HK-2 (cell line): ENCODE measurements around the gene CTNNA1.

Source experiments
- DNase-seq: peaks from one replicate; pipeline ENCODE4 v3.0.0-alpha.2; 2018; ENCODE audit not compliant: unreplicated experiment

The CTNNA1 gene

GRCh38 chr5:138948471-138949222 lies 195.4 kb downstream of the CTNNA1 start:
- DNase-seq: no peak

GRCh38 chr5:138949223-138949574 lies 196.0 kb downstream of the CTNNA1 start:
- no peak for DNase-seq

DNA sequence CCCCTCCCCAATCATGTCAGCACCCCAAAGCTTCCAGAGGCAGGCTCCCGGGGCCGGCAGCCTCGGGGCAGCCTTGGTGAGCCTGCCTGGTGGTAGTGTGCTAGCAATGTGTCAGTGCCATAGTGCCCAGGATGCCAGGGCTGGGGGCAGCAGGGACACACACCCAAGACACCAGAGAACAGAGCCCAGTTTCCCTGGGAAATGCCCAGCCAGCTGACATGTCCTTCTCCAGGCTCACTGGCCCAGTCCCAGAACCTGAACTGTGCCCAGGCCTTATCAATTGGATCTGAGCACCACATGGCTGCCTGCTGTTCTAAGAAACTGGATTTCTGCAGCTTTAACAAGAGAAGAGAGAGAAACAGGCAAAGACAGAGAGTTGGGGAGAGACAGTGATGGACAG lies 196.8 kb downstream of the CTNNA1 start:
- DNase-seq: no peak

GRCh38 chr5:138950421-138951031 lies 197.3 kb downstream of the CTNNA1 start:
- no peak for DNase-seq

DNA sequence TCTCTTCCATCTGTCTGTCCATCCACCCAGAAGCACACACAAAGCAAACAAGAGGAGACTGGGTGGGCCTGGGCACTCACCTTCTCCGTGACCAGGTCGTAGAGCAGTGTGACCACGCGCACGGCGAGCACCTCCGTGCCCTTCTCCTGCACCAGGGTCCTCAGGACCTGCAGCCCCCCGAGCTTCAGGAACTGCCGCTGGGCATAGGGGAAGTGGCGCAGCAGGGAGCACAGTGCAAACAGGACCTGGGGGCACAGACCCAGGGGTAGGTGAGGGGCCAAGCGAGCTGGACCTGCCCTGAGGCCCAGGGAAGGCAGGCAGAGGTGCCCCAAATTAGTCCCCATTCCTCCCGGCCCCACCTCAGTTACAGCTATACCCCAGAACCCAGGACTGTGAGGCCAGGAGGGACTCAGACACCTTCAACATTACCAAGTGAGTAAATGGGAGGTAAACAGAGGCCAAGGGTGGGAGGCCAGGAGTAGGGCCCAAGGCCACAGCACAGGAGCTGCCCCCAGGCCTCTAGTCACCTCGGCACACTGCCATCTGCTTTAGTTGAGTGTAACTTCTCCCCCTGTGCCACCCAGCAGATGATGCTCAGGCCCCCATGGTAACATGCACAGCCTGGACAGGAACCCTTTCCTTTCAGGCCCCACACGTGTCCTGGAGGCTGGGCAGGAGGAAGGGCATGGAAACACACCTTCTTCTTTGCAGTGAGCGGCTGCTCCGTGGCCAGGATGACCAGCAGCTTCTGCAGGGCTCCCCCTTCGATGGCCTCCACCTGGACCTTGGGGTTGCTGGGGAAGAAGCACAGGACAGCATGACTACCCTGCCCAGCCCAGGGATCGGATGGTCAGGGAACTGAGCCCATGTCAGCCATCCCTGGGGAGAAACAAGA lies 198.1 kb downstream of the CTNNA1 start:
- no peak for DNase-seq

DNA sequence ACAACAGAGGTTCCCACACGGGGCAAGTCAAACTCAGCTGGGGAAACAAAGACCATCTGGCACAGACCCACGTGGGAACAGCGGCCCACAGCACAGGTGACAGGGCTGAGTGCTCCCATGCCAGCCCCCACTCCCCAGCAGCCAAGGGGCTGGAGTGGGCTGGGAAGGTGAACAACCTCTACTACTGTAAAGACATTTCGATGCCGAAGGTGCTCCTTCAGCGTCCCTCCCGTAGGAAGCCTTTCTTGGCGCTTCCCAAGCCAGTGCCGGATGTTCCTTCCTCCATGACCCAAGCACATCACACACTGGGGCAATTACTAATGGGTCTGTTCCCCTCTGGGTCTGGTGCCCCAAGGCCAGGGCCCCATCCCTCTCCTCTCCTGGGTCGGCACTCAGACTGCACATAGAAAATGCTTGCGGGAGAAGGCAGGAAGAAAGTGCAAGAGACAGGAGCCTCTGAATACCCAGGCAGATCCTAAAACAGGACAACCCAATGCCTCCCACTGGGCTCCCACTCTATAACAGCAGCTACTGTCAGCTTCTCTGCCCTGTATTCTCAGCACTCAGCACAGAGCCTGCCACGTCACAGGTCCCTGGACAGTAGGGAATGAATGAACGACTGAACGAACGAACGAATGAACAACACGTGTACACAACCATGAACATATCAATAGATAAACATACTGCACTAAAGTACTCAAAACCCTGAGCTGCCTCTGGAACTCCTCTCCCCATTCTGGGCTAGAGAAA lies 198.9 kb downstream of the CTNNA1 start:
- no peak for DNase-seq

DNA sequence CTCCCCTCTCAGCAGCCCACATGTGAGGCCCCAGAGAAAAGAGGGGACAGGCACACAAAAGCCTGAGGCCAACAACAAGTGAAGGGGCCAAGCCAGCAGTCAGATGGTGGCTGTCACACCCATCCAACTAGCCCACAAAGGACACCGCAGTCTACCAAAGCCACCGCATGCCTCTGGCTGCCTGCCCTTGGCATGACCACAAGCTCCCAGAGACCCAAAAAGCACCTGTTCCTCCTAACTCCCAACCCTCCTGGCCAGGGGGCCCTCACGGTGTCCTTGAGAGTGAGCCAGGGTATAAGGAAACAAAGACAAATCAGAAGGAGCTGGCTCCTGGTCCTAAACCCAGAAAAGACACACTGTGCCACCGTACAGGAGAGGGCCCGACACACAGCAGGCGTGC lies 199.7 kb downstream of the CTNNA1 start:
- DNase-seq: no peak

DNA sequence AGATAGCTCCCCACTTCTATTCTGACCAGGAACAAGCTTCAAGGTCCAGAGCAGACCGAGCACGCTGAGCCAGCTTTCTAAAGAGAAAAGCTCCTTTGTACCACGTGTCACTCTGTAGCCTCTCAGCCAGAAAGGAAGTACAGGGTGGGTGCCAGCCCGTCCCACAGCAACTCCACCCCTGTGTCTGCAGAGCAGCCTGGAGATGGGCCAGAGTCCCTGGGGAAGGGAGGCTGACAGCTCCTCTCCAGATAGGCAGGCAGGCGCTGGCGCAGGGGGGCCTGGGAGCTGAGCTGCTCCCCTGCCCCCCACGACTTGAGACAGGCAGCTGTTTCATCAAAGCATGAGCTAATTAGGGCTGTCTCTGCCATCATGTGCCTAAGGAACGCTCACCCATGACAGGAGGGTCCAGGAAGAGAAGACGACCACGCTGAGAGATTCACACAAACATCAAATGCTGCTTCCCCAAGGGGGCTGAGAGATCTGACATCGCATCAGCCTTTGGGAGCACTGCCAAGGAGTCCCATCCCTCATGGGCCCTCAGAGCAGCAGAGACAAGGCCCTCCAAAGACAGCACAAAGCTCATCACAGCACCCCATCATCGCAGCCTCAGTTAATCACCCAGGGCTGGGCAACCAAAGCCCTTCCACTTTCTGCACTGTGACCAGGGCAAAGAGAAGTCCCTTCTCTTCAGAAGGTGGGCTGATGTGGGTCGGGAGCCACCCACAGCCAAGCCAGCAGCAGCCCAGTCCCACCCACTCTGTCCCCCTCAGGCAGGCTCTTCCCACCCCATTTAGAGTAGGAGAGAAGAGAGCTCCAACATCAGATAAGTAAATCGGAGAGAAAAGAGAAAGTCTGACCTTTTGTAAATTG lies 200.4 kb downstream of the CTNNA1 start:
- peak; percentile 37 for DNase-seq

DNA sequence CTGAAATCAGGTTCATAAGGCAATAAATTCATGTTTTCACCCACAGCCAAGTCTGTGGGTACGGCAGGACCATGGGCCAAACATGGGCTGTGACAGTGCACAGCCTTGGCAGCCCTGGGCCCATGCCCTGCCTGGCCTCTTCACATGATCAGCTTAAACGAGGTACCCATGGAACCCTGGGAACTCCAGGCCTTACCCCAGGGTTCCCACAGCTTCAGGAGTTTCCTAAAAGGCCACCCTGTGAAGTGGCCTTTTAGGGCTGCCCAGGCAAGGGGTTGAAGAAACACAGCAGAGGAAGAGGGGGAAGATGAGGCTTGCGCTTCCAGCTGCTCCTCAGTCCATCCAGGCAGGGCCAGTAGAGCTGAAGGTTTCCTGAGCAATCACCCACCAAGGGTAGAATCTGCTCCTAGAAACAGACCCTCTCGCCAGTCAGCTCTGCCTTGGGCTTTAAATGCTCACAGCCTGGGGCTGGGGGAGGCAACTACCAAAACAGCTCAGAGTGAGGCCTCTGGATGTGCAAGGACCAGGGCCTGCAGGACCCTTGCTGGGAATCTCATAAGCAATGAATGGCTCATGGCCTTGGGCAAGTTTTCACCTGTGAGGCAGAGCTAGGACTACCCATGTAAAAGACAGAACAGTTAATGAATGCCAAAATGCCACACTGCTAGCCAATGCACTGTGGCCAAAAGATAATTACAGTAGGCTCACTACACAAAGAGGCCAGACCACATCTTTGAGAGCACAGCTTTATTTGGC lies 201.2 kb downstream of the CTNNA1 start:
- DNase-seq: no peak

DNA sequence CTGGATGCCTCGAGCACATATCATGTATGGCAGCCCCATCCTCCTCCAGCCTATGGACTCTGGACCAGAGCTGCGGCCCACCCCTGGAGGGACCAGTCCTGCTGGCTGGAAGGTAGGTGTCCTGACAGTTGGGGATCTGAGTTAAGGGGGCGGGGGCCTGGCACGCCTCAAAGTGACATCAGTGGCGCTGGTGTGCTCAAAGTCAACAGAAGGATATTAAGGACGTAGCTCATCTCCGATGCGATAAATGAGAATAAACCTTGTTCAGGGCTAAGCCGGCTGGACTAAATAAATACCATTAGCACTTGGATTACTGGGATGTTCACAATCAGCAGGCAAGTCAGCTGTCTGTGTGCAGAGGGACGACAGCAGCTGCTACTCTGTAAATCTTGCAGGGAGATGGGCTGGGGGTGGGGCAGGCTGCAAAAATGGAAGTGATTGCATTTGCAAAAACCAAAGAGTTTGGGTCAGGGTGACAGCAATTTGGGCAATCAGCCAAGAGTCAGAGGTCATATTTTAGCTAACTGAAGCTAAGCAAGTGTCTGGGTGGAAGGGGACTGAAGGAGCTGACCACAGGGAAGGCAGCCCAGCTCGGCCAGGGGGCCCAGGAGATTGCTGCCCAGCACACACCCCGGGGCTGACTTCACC lies 201.9 kb downstream of the CTNNA1 start:
- no peak for DNase-seq

GRCh38 chr5:138955671-138956295 lies 202.6 kb downstream of the CTNNA1 start:
- DNase-seq: no peak

DNA sequence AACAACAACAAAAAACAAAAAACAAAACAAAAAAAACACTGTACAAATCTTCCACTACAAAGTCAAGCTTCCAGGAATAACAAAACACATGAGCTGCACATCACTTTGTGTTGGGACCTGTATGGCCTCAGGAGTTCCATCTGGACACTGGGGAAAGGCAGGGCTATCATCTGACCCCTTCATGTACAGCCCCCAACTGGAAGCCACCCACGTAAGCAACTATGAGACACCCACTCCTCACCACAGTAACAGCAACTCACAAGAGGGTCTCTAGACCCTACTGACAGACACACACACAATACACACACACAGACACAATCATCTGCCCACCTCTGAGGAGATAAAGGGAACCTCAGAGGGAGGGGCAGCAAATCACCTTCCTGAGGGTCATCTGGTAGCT lies 203.6 kb downstream of the CTNNA1 start:
- DNase-seq: no peak

DNA sequence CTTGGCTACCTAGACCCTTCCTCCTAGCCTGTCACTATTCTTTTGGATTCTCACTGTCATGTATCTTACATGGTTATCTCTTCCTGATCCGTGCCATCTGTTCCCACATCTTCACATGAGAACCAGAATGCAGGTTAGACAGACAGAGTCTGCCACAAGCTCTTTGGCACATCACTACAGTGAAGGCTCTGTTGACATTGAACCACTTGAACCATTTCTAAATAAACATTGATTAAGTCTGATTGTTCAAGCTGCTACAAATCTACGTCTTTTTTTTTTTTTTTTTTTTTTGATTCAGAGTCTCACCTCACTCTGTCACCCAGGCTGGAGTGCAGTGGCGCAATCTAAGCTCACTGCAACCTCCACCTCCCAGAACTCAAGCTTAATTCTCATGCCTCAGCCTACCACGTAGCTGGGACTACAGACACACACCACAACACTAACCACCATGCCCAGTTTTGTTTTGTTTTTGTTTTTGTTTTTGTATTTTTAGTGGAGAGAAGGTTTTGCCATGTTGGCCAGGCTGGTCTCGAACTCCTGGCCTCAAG lies 207.0 kb downstream of the CTNNA1 start:
- no peak for DNase-seq

- DNase-seq: no peak
Measured at GRCh38 chr5:138961221-138961620, 208.0 kb downstream of the CTNNA1 start.

DNA sequence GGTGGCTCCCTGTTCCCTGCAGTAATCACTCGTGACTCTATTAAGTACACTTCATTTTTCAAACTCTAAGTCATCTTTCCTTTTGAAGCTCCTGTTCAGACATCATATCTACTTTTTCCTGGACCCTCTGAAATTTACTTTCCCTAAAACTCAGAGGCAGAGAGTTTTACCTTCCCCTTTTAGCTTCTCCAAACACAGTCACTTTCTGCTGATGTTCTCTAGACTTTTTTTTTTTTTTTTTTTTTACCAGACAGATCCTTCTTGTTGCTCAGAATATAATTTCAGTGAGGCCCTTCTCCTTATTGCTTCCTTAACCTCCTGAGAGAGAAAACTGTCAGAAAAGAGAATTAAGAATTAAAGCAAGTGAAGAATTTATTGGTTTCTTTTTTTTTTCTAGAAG lies 208.5 kb downstream of the CTNNA1 start:
- DNase-seq: no peak

DNA sequence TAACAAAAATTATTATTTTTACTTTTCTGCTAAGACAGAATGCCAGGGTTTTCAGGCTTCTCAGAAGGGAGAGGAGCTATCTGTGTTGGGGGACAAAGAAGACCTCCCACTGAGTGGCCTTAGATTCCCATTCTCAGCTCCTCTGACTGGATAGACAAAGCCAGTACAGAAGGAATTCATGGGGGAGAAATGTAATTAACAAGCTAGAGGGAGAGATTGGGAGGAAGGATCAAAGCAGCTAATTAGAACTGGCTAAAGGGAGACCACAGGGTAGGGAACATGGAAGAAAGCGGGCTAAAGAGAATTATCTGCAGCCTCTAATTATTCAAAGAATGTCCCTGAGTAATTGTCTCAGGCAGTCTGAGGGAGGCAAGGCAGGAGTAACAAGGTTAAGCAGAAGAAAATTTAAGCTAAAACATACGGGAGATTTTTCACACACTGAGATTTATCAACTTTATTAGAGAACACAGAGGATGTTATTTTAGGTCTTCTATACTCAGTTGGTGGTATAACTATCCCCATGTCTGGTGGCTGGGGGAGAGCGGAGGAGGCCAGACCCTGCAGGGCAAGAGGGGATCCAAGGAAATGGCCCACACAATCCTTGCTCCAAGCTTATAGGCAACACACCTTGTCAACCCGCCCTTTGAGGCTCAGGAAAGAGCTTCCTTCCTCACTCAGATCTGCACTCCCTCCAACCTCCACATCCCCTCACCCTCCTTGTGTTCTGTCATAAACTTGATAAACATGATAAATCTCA lies 209.6 kb downstream of the CTNNA1 start:
- no peak for DNase-seq

DNA sequence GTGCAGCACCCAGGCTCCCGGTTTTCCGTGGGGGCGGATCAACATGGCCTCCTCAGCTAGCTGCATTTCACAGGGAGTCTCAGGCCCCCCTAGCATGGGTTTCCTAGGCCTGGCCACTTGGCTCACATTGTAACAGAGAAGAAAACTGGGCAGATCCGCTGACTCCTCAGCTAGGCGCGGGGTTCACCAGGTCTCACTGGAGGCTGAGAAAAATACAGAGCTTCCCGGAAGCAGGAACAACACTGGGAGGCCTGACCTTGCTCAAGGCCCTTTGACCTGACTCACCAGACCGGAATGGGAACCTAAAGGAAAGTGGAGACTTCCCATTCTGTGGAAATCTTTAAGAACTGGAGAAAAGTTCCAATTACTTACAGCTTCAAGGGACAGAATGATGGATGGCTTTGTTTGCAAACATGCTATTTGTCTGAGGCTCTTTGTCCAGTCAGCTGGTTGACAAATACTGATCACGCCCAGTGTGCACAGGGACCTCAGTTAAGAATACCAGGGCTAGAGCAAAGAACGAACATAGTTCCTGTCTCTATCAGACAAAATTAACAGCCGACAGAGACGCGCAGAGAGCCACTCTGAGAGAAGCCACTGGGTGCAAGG lies 210.6 kb downstream of the CTNNA1 start:
- no peak for DNase-seq

GRCh38 chr5:138964647-138965201 lies 211.5 kb downstream of the CTNNA1 start:
- DNase-seq: no peak
